Karpas-422 (cell line): Measurements from ENCODE around the gene OR10P1. TPM values are rescaled to one million over a fixed set of nuclear protein-coding genes. Genes with fewer than 3 reads are reported as not detected.
A peak's percentile ranks its signal among the peaks of the same experiment; 100 is the strongest.

Source experiments
- DNase-seq: peaks from one replicate; pipeline ENCODE4 v3.0.0-alpha.2; 2015
- H2AFZ ChIP-seq: fragments of 200-600 bp; sonication (generic); 2 replicates; pipeline ENCODE4 v1.6.1; 2014; ENCODE audit warnings: antibody characterized with exemption, low read length, mixed read lengths
- H3K27ac ChIP-seq: fragments of 200-600 bp; sonication (generic); 2 replicates; pipeline ENCODE4 v1.5.1; 2014; ENCODE audit warnings: mild to moderate bottlenecking, low read length, moderate library complexity
- H3K27me3 ChIP-seq: fragments of 200-600 bp; sonication (generic); 2 replicates; pipeline ENCODE4 v1.6.1; 2014; ENCODE audit warnings: low read length, mixed read lengths
- H3K36me3 ChIP-seq: fragments of 200-600 bp; sonication (generic); 2 replicates; pipeline ENCODE4 v1.6.1; 2014; ENCODE audit warnings: low read length, mixed read lengths; ENCODE audit not compliant: insufficient read depth
- H3K4me1 ChIP-seq: fragments of 200-600 bp; sonication (generic); 2 replicates; pipeline ENCODE4 v1.6.1; 2014; ENCODE audit warnings: mild to moderate bottlenecking, low read length, mixed read lengths
- H3K4me2 ChIP-seq: fragments of 200-600 bp; sonication (generic); 2 replicates; pipeline ENCODE4 v1.6.1; 2014; ENCODE audit warnings: low read length, low read depth, mild to moderate bottlenecking; ENCODE audit not compliant: poor library complexity, severe bottlenecking
- H3K4me3 ChIP-seq: fragments of 200-600 bp; sonication (generic); 2 replicates; pipeline ENCODE4 v1.5.1; 2014; ENCODE audit warnings: mild to moderate bottlenecking, antibody characterized with exemption, low read length, mixed read lengths
- H3K79me2 ChIP-seq: fragments of 200-600 bp; sonication (generic); 2 replicates; pipeline ENCODE4 v1.6.1; 2014; ENCODE audit warnings: mild to moderate bottlenecking, low read length, mixed read lengths
- H3K9ac ChIP-seq: fragments of 200-600 bp; sonication (generic); 2 replicates; pipeline ENCODE4 v1.6.0; 2014; ENCODE audit warnings: low read length
- H3K9me2 ChIP-seq: fragments of 200-600 bp; sonication (generic), shearing (Covaris generic); replicated peaks from 2 replicates; pipeline ENCODE4 v1.6.0; 2014; ENCODE audit warnings: mild to moderate bottlenecking, low read length, moderate library complexity; ENCODE audit not compliant: insufficient read depth
- H3K9me3 ChIP-seq: fragments of 300-700, 200-600 bp; sonication (generic); 2 replicates; pipeline ENCODE4 v1.6.1; 2014; ENCODE audit warnings: low read length, mixed read lengths
- H4K20me1 ChIP-seq: fragments of 200-600 bp; sonication (generic); 2 replicates; pipeline ENCODE4 v1.6.1; 2014; ENCODE audit warnings: mild to moderate bottlenecking, antibody characterized with exemption, low read length, low read depth; ENCODE audit not compliant: insufficient read depth
- total RNA-seq: library from RNA; depleted of rRNA; stranded (reverse); fragments of >200 nt; shearing (Covaris generic); gene quantifications from 2 replicates; pipeline ENCODE4 v1.2.3, GENCODE V29; 2014; ENCODE audit warnings: low replicate concordance

The OR10P1 gene
- total RNA-seq, 1 experiment from 2014 or later, result not detected

- Histone ChIP-seq H3K79me2 (no peaks in the 10 kb centered on the region), H3K9me3 (no peaks in the 10 kb centered on the region), H3K36me3 (no peaks in the 10 kb centered on the region), H3K9me2 (no peaks in the 10 kb centered on the region), H3K9ac (no peak overlapping the region), H3K4me3 (no peak overlapping the region), H3K27ac (no peak overlapping the region), H4K20me1 (no peaks in the 10 kb centered on the region), H3K27me3 (no peaks in the 10 kb centered on the region), H2AFZ (no peak overlapping the region), H3K4me1 (peaks cover 7% of the 10 kb centered on the region), H3K4me2 (no peak overlapping the region)
- no peak for DNase-seq
Observed at GRCh38 chr12:55670276-55670675, 33.6 kb downstream of the OR10P1 start.

- no peak overlapping the region for H3K4me2 ChIP-seq
- H3K79me2 ChIP-seq, result no peaks in the 10 kb centered on the region
- DNase-seq, result no peak
- H2AFZ ChIP-seq, result no peak overlapping the region
- H3K36me3 ChIP-seq, result no peaks in the 10 kb centered on the region
- no peaks in the 10 kb centered on the region for H3K9me3 ChIP-seq
- no peak overlapping the region for H3K9ac ChIP-seq
- H3K27me3 ChIP-seq, result no peaks in the 10 kb centered on the region
- H4K20me1 ChIP-seq, result no peaks in the 10 kb centered on the region
- H3K4me1 ChIP-seq, result peaks cover 7% of the 10 kb centered on the region
- no peak overlapping the region for H3K4me3 ChIP-seq
- no peak overlapping the region for H3K27ac ChIP-seq
- no peaks in the 10 kb centered on the region for H3K9me2 ChIP-seq
Observed at GRCh38 chr12:55671746-55672145, 35.1 kb downstream of the OR10P1 start.

GRCh38 chr12:55673638-55674037, 36.9 kb downstream of the OR10P1 start:
- H3K36me3 ChIP-seq, result no peaks in the 10 kb centered on the region
- H3K9me2 ChIP-seq, result no peaks in the 10 kb centered on the region
- H2AFZ ChIP-seq, result peak overlapping the region; percentile 91
- no peak overlapping the region for H3K9ac ChIP-seq
- H3K27me3 ChIP-seq, result no peaks in the 10 kb centered on the region
- peak overlapping the region; percentile 14 for H3K4me2 ChIP-seq
- H4K20me1 ChIP-seq, result no peaks in the 10 kb centered on the region
- H3K4me3 ChIP-seq, result no peak overlapping the region
- no peaks in the 10 kb centered on the region for H3K9me3 ChIP-seq
- peaks cover 7% of the 10 kb centered on the region for H3K4me1 ChIP-seq
- no peak overlapping the region for H3K27ac ChIP-seq
- H3K79me2 ChIP-seq, result no peaks in the 10 kb centered on the region
- DNase-seq, result peak; percentile 72

GRCh38 chr12:55675666-55676065, 39.0 kb downstream of the OR10P1 start:
- H3K9me2 ChIP-seq, result no peaks in the 10 kb centered on the region
- H3K9ac ChIP-seq, result no peak overlapping the region
- H3K27ac ChIP-seq, result no peak overlapping the region
- H3K27me3 ChIP-seq, result no peaks in the 10 kb centered on the region
- H2AFZ ChIP-seq, result no peak overlapping the region
- H4K20me1 ChIP-seq, result no peaks in the 10 kb centered on the region
- H3K36me3 ChIP-seq, result no peaks in the 10 kb centered on the region
- H3K79me2 ChIP-seq, result no peaks in the 10 kb centered on the region
- H3K4me3 ChIP-seq, result no peak overlapping the region
- no peak for DNase-seq
- no peak overlapping the region for H3K4me2 ChIP-seq
- H3K4me1 ChIP-seq, result peaks cover 7% of the 10 kb centered on the region
- H3K9me3 ChIP-seq, result no peaks in the 10 kb centered on the region

GRCh38 chr12:55676707-55677106, 40.0 kb downstream of the OR10P1 start:
- Histone ChIP-seq H4K20me1 (no peaks in the 10 kb centered on the region), H3K36me3 (no peaks in the 10 kb centered on the region), H3K9ac (no peak overlapping the region), H3K9me2 (no peaks in the 10 kb centered on the region), H3K4me1 (peaks cover 7% of the 10 kb centered on the region), H3K27me3 (no peaks in the 10 kb centered on the region), H2AFZ (no peak overlapping the region), H3K27ac (no peak overlapping the region), H3K4me3 (no peak overlapping the region), H3K9me3 (no peaks in the 10 kb centered on the region), H3K4me2 (no peak overlapping the region), H3K79me2 (no peaks in the 10 kb centered on the region)
- DNase-seq, result no peak

GRCh38 chr12:55679691-55680090, 43.0 kb downstream of the OR10P1 start:
- H3K9ac ChIP-seq, result no peak overlapping the region
- no peaks in the 10 kb centered on the region for H3K9me2 ChIP-seq
- no peak for DNase-seq
- no peaks in the 10 kb centered on the region for H3K79me2 ChIP-seq
- no peaks in the 10 kb centered on the region for H4K20me1 ChIP-seq
- no peak overlapping the region for H3K4me2 ChIP-seq
- H3K36me3 ChIP-seq, result no peaks in the 10 kb centered on the region
- no peak overlapping the region for H3K4me3 ChIP-seq
- H3K27ac ChIP-seq, result no peak overlapping the region
- H3K27me3 ChIP-seq, result no peaks in the 10 kb centered on the region
- no peaks in the 10 kb centered on the region for H3K4me1 ChIP-seq
- no peak overlapping the region for H2AFZ ChIP-seq
- H3K9me3 ChIP-seq, result no peaks in the 10 kb centered on the region

- H3K4me1 ChIP-seq, result no peaks in the 10 kb centered on the region
- H3K27me3 ChIP-seq, result no peaks in the 10 kb centered on the region
- no peaks in the 10 kb centered on the region for H3K9me2 ChIP-seq
- DNase-seq, result no peak
- no peak overlapping the region for H2AFZ ChIP-seq
- H4K20me1 ChIP-seq, result no peaks in the 10 kb centered on the region
- no peak overlapping the region for H3K9ac ChIP-seq
- no peak overlapping the region for H3K27ac ChIP-seq
- H3K36me3 ChIP-seq, result no peaks in the 10 kb centered on the region
- H3K79me2 ChIP-seq, result no peaks in the 10 kb centered on the region
- H3K9me3 ChIP-seq, result no peaks in the 10 kb centered on the region
- no peak overlapping the region for H3K4me3 ChIP-seq
- no peak overlapping the region for H3K4me2 ChIP-seq
Observed at GRCh38 chr12:55681142-55682077, 44.7 kb downstream of the OR10P1 start.

GRCh38 chr12:55682087-55682796, 45.5 kb downstream of the OR10P1 start:
- no peak overlapping the region for H2AFZ ChIP-seq

More at GRCh38 chr12:55682087-55682796, 45.5 kb downstream of the OR10P1 start:
- Histone ChIP-seq H3K4me3 (no peak overlapping the region), H3K4me1 (no peaks in the 10 kb centered on the region), H3K27me3 (no peaks in the 10 kb centered on the region), H4K20me1 (no peaks in the 10 kb centered on the region), H3K79me2 (no peaks in the 10 kb centered on the region), H3K9me3 (no peaks in the 10 kb centered on the region), H3K9me2 (no peaks in the 10 kb centered on the region), H3K9ac (no peak overlapping the region), H3K27ac (no peak overlapping the region), H3K4me2 (no peak overlapping the region), H3K36me3 (no peaks in the 10 kb centered on the region)
- no peak for DNase-seq
